Smooth muscle cell (in vitro differentiated cells): ENCODE data around the gene CTRB1. TPM values are rescaled to one million over a fixed set of nuclear protein-coding genes. Genes with fewer than 3 reads are reported as not detected.
"Not testable (repeated sequence)": the region's sequence is repeated elsewhere in the genome, so short reads cannot be mapped to it uniquely, and the experiment has no call there.

Source experiments
- DNase-seq: peaks from one replicate; lab custom pipeline; 2025; ENCODE audit not compliant: unreplicated experiment; lab: John Stamatoyannopoulos, UW
- H2AFZ ChIP-seq: fragments of 200-600 bp; sonication (generic); 2 replicates; pipeline ENCODE4 v1.6.0; 2016; ENCODE audit warnings: antibody characterized with exemption, low read depth, mild to moderate bottlenecking
- H3F3A ChIP-seq: fragments of 200-600 bp; sonication (generic); 2 replicates; pipeline ENCODE4 v1.6.0; 2017; ENCODE audit warnings: antibody characterized with exemption, low read depth
- H3K27ac ChIP-seq: fragments of 200-600 bp; sonication (generic); 2 replicates; pipeline ENCODE4 v1.5.1; 2016; ENCODE audit warnings: low read depth, mild to moderate bottlenecking
- H3K27me3 ChIP-seq: fragments of 200-600 bp; sonication (generic); 2 replicates; pipeline ENCODE4 v1.6.1; 2016; ENCODE audit warnings: low read depth, mild to moderate bottlenecking
- H3K36me3 ChIP-seq: fragments of 200-600 bp; sonication (generic); 2 replicates; pipeline ENCODE4 v1.5.1; 2016; ENCODE audit warnings: low read depth
- H3K4me1 ChIP-seq: fragments of 200-600 bp; sonication (generic); 2 replicates; pipeline ENCODE4 v1.5.1; 2016; ENCODE audit warnings: low read depth
- H3K4me2 ChIP-seq: fragments of 200-600 bp; sonication (generic); 2 replicates; pipeline ENCODE4 v1.6.0; 2016; ENCODE audit warnings: mild to moderate bottlenecking
- H3K4me3 ChIP-seq: fragments of 200-600 bp; sonication (generic); 2 replicates; pipeline ENCODE4 v1.5.1; 2016; ENCODE audit warnings: mild to moderate bottlenecking
- H3K79me2 ChIP-seq: fragments of 200-600 bp; sonication (generic); 2 replicates; pipeline ENCODE4 v1.6.0; 2016; ENCODE audit warnings: low read depth, mild to moderate bottlenecking
- H3K9ac ChIP-seq: fragments of 200-600 bp; sonication (generic); 2 replicates; pipeline ENCODE4 v1.6.0; 2016; ENCODE audit warnings: low read depth
- H3K9me3 ChIP-seq: fragments of 200-600 bp; sonication (generic); replicated peaks from 2 replicates; pipeline ENCODE4 v1.5.1; 2016; ENCODE audit warnings: low read depth
- H4K20me1 ChIP-seq: fragments of 200-600 bp; sonication (generic); 2 replicates; pipeline ENCODE4 v1.6.0; 2016; ENCODE audit warnings: low read depth
- CTCF ChIP-seq: fragments of 200-600 bp; sonication (generic); IDR thresholded peaks from 2 replicates; pipeline ENCODE4 v1.5.1; 2017; ENCODE audit warnings: borderline replicate concordance, mild to moderate bottlenecking, antibody characterized with exemption; ENCODE audit not compliant: insufficient read depth, poor library complexity, severe bottlenecking
- WGBS: methylation state at CpG from one replicate; pipeline ENCODE4 v1.1.7; 2016; ENCODE audit warnings: low lambda C conversion rate; 5-methylcytosine and 5-hydroxymethylcytosine counted together
- polyA plus RNA-seq: library from polyadenylated mRNA; unstranded; fragments of >200 nt; fragmentation: Nextera tagmentation; extraction: Ambion mirVana; gene quantifications from 2 replicates; pipeline ENCODE4 v1.2.1, GENCODE V29; 2016
- total RNA-seq: library from RNA; depleted of rRNA; stranded (reverse); fragments of >200 nt; gene quantifications from 2 replicates; pipeline ENCODE4 v1.2.3, GENCODE V29; 2014

Gene CTRB1
- total and polyA plus RNA-seq, 2 experiments from 2014 or later, result 1.9 TPM; not detected in 1

GRCh38 chr16:75267631-75268264, 49.0 kb downstream of the CTRB1 start:
- Histone ChIP-seq H3K9me3 (no peaks in the 10 kb centered on the region), H3K9ac (no peak overlapping the region), H2AFZ (no peak overlapping the region), H3F3A (no peaks in the 10 kb centered on the region), H3K36me3 (no peaks in the 10 kb centered on the region), H3K79me2 (peaks cover 34% of the 10 kb centered on the region), H3K27me3 (no peaks in the 10 kb centered on the region), H3K4me2 (no peak overlapping the region), H3K4me3 (no peak overlapping the region), H4K20me1 (peaks cover 23% of the 10 kb centered on the region), H3K27ac (no peak overlapping the region), H3K4me1 (peaks cover 20% of the 10 kb centered on the region)
- no peak for DNase-seq
- no peak for TF ChIP-seq CTCF
- WGBS, result 65% methylated on average over 10 of the region's 10 CpGs

GRCh38 chr16:75269358-75269757, 50.6 kb downstream of the CTRB1 start:
- H3K4me3 ChIP-seq, H4K20me1 ChIP-seq, H3K36me3 ChIP-seq, H2AFZ ChIP-seq, DNase-seq, H3F3A ChIP-seq, H3K9ac ChIP-seq, H3K9me3 ChIP-seq, H3K4me2 ChIP-seq, H3K27me3 ChIP-seq, H3K27ac ChIP-seq: not testable (repeated sequence)
- WGBS, result 95% methylated on average over 9 of the region's 9 CpGs
- peaks cover 12% of the 10 kb centered on the region for H3K4me1 ChIP-seq
- peaks cover 18% of the 10 kb centered on the region for H3K79me2 ChIP-seq

GRCh38 chr16:75271441-75272096, 52.8 kb downstream of the CTRB1 start:
- Histone ChIP-seq H3F3A (no peaks in the 10 kb centered on the region), H4K20me1 (no peaks in the 10 kb centered on the region), H3K9ac (no peak overlapping the region), H2AFZ (no peak overlapping the region), H3K9me3 (no peaks in the 10 kb centered on the region), H3K4me1 (peaks cover under 1% of the 10 kb centered on the region), H3K4me2 (no peak overlapping the region), H3K27me3 (no peaks in the 10 kb centered on the region), H3K36me3 (no peaks in the 10 kb centered on the region), H3K27ac (no peak overlapping the region), H3K4me3 (no peak overlapping the region), H3K79me2 (no peaks in the 10 kb centered on the region)
- WGBS, result 83% methylated on average over 6 of the region's 6 CpGs
- no peak for TF ChIP-seq CTCF
- DNase-seq, result no peak

GRCh38 chr16:75272097-75272551, 53.3 kb downstream of the CTRB1 start:
- no peaks in the 10 kb centered on the region for H3K79me2 ChIP-seq
- DNase-seq, result no peak
- H3K27me3 ChIP-seq, result no peaks in the 10 kb centered on the region
- WGBS, result 68% methylated on average over 12 of the region's 12 CpGs
- H3K9me3 ChIP-seq, result no peaks in the 10 kb centered on the region
- H3K4me2 ChIP-seq, result no peak overlapping the region
- no peaks in the 10 kb centered on the region for H3K36me3 ChIP-seq
- H3K27ac ChIP-seq, result no peak overlapping the region
- no peak overlapping the region for H2AFZ ChIP-seq
- no peaks in the 10 kb centered on the region for H4K20me1 ChIP-seq
- no peaks in the 10 kb centered on the region for H3K4me1 ChIP-seq
- no peaks in the 10 kb centered on the region for H3F3A ChIP-seq
- no peak overlapping the region for H3K9ac ChIP-seq
- H3K4me3 ChIP-seq, result no peak overlapping the region
- TF ChIP-seq CTCF, result no peak

- not testable (repeated sequence) for H3K27me3 ChIP-seq, H4K20me1 ChIP-seq, H3K79me2 ChIP-seq, H2AFZ ChIP-seq, H3K36me3 ChIP-seq, H3K4me2 ChIP-seq, DNase-seq, H3K9me3 ChIP-seq, H3K9ac ChIP-seq, H3K4me1 ChIP-seq, H3F3A ChIP-seq, H3K4me3 ChIP-seq, H3K27ac ChIP-seq
- WGBS, result 96% methylated on average over 10 of the region's 10 CpGs
These were observed 53.8 kb downstream of the CTRB1 start for GRCh38 chr16:75272629-75273028.
